IMR-90 (cell line): ENCODE data around the gene EYS. TPM values are rescaled to one million over a fixed set of nuclear protein-coding genes. Genes with fewer than 3 reads are reported as not detected.

Experiments used
- ATAC-seq: fragments of 200-7000 bp; cut with Tn5 transposase; 2 replicates; pipeline ENCODE4 v1.9.1; 2020; ENCODE audit warnings: low read depth, mild to moderate bottlenecking, moderate library complexity
- BruUV-seq: library from RNA; stranded (reverse); fragments of 400-500 nt; replicated peaks from 2 replicates; lab custom pipeline; 2021; lab: Mats Ljungman, UMichigan
- CTCF ChIA-PET: fragments of 300-600 bp; formaldehyde crosslinking; extraction: SDS; loops from one replicate; lab custom pipeline; 2021; ENCODE audit warnings: antibody characterized with exemption; lab: Yijun Ruan, JAX
- POLR2A ChIA-PET: fragments of 300-600 bp; sonication (Branson Sonifier 250); formaldehyde crosslinking; loops from one replicate; lab custom pipeline; 2022; ENCODE audit warnings: antibody characterized with exemption; ENCODE audit not compliant: unreplicated experiment; lab: Charles Lee
- DNase-seq: peaks from one replicate; pipeline ENCODE4 v3.0.0; 2013
- H2AFZ ChIP-seq: replicated peaks from 2 replicates; pipeline ENCODE3; 2013; ENCODE audit warnings: low read length, mild to moderate bottlenecking; ENCODE audit not compliant: poor library complexity
- H2AK5ac ChIP-seq: 2 replicates; pipeline ENCODE4 v1.6.1; 2013; ENCODE audit warnings: low read depth, low read length, inconsistent platforms
- H2AK9ac ChIP-seq: replicated peaks from 2 replicates; pipeline ENCODE3; 2013; ENCODE audit warnings: mild to moderate bottlenecking, low read depth, low read length, moderate library complexity; ENCODE audit not compliant: poor library complexity
- H2BK120ac ChIP-seq: 2 replicates; pipeline ENCODE4 v1.6.1; 2013; ENCODE audit warnings: low read depth, low read length, inconsistent platforms
- H2BK15ac ChIP-seq: 3 replicates; pipeline ENCODE4 v1.6.1; 2013; ENCODE audit warnings: low read depth, low read length, inconsistent platforms
- H2BK20ac ChIP-seq: 2 replicates; pipeline ENCODE4 v1.6.1; 2013; ENCODE audit warnings: low read depth, mild to moderate bottlenecking, inconsistent platforms, low read length, moderate library complexity
- H2BK5ac ChIP-seq: 2 replicates; pipeline ENCODE4 v1.6.1; 2013; ENCODE audit warnings: mild to moderate bottlenecking, low read depth, low read length, inconsistent platforms; ENCODE audit not compliant: poor library complexity, severe bottlenecking
- H3K14ac ChIP-seq: replicated peaks from 2 replicates; pipeline ENCODE4 v1.6.1; 2013; ENCODE audit warnings: low read depth, low read length, inconsistent platforms
- H3K18ac ChIP-seq: 2 replicates; pipeline ENCODE4 v1.6.1; 2013; ENCODE audit warnings: low read depth, low read length, control low read depth
- H3K23ac ChIP-seq: 2 replicates; pipeline ENCODE4 v1.6.1; 2013; ENCODE audit warnings: low read depth, low read length, inconsistent platforms
- H3K27ac ChIP-seq: 2 replicates; pipeline ENCODE4 v1.5.1; 2013; ENCODE audit warnings: mild to moderate bottlenecking, control low read depth, low read length; ENCODE audit not compliant: insufficient read depth
- H3K27me3 ChIP-seq: 2 replicates; pipeline ENCODE4 v1.6.1; 2013; ENCODE audit warnings: low read length; ENCODE audit not compliant: control insufficient read depth, insufficient read depth
- H3K36me3 ChIP-seq: 2 replicates; pipeline ENCODE4 v1.6.1; 2013; ENCODE audit warnings: low read length, mixed read lengths; ENCODE audit not compliant: control insufficient read depth, insufficient read depth
- H3K4ac ChIP-seq: 2 replicates; pipeline ENCODE4 v1.6.1; 2013; ENCODE audit warnings: low read depth, low read length, inconsistent platforms
- H3K4me1 ChIP-seq: 2 replicates; pipeline ENCODE4 v1.6.1; 2013; ENCODE audit warnings: low read length, mixed read lengths; ENCODE audit not compliant: control insufficient read depth, insufficient read depth
- H3K4me2 ChIP-seq: 2 replicates; pipeline ENCODE4 v1.6.1; 2013; ENCODE audit warnings: low read depth, mild to moderate bottlenecking, control low read depth, low read length, moderate library complexity
- H3K4me3 ChIP-seq: 2 replicates; pipeline ENCODE4 v1.5.1; 2013; ENCODE audit warnings: low read depth, mild to moderate bottlenecking, control low read depth, low read length, moderate library complexity; ENCODE audit not compliant: insufficient read depth
- H3K56ac ChIP-seq: 2 replicates; pipeline ENCODE4 v1.6.1; 2013; ENCODE audit warnings: low read length, inconsistent platforms; ENCODE audit not compliant: insufficient read depth; ENCODE audit errors: extremely low read depth
- H3K79me1 ChIP-seq, 2 experiments: 2 replicates each; pipeline ENCODE4 v1.6.1; 2013; ENCODE audit warnings: low read length in 2 of 2, inconsistent platforms in 1 of 2, low read depth in 1 of 2
- H3K9ac ChIP-seq: 2 replicates; pipeline ENCODE4 v1.6.1; 2013; ENCODE audit warnings: low read depth, low read length, control low read depth
- H3K9me1 ChIP-seq: 2 replicates; pipeline ENCODE4 v1.6.1; 2013; ENCODE audit warnings: low read length, inconsistent platforms; ENCODE audit not compliant: insufficient read depth
- H3K9me3 ChIP-seq: 2 replicates; pipeline ENCODE4 v1.6.1; 2013; ENCODE audit warnings: low read length; ENCODE audit not compliant: control insufficient read depth, insufficient read depth
- H4K20me1 ChIP-seq: 2 replicates; pipeline ENCODE4 v1.6.1; 2013; ENCODE audit warnings: low read length, inconsistent platforms; ENCODE audit not compliant: insufficient read depth
- H4K5ac ChIP-seq: 2 replicates; pipeline ENCODE4 v1.6.1; 2013; ENCODE audit warnings: mild to moderate bottlenecking, low read depth, low read length, control low read depth
- H4K8ac ChIP-seq, 2 experiments: 2 replicates each; pipeline ENCODE4 v1.6.1; 2013; ENCODE audit warnings: low read depth in 2 of 2, low read length in 2 of 2, control low read depth in 1 of 2, inconsistent platforms in 1 of 2
- H4K91ac ChIP-seq: 2 replicates; pipeline ENCODE4 v1.6.1; 2013; ENCODE audit warnings: low read depth, low read length, inconsistent platforms; ENCODE audit not compliant: insufficient read depth
- BHLHE40 ChIP-seq: fragments of 150-350 bp; IDR thresholded peaks from 2 replicates; pipeline ENCODE4 v1.6.1; 2016; ENCODE audit warnings: mild to moderate bottlenecking, low read depth, low read length
- CEBPB ChIP-seq: IDR thresholded peaks from 2 replicates; pipeline ENCODE4 v1.6.1; 2012; ENCODE audit warnings: low read depth, low read length, improper control_type of control experiment
- CHD1 ChIP-seq: IDR thresholded peaks from 2 replicates; pipeline ENCODE4 v1.6.1; 2012; ENCODE audit warnings: low read depth, low read length, improper control_type of control experiment
- CTCF ChIP-seq: conservative IDR thresholded peaks from 2 replicates; pipeline ENCODE4 v1.5.1; 2012; ENCODE audit warnings: mild to moderate bottlenecking, low read depth, low read length, improper control_type of control experiment
- FOS ChIP-seq: fragments of 150-350 bp; IDR thresholded peaks from 2 replicates; pipeline ENCODE4 v1.6.1; 2016; ENCODE audit warnings: low read depth, low read length
- MAFK ChIP-seq: IDR thresholded peaks from 2 replicates; pipeline ENCODE4 v1.6.1; 2012; ENCODE audit warnings: low read depth, low read length, improper control_type of control experiment
- MAZ ChIP-seq: IDR thresholded peaks from 2 replicates; pipeline ENCODE4 v1.6.1; 2012; ENCODE audit warnings: low read depth, mild to moderate bottlenecking, low read length, improper control_type of control experiment, moderate library complexity, borderline replicate concordance
- MXI1 ChIP-seq: IDR thresholded peaks from 2 replicates; pipeline ENCODE4 v1.6.1; 2012; ENCODE audit warnings: low read depth, mild to moderate bottlenecking, low read length, moderate library complexity, borderline replicate concordance
- NFE2L2 ChIP-seq: fragments of 150-350 bp; IDR thresholded peaks from 2 replicates; pipeline ENCODE4 v1.6.1; 2016; ENCODE audit warnings: low read depth, mild to moderate bottlenecking, low read length
- POLR2A ChIP-seq: IDR thresholded peaks from 2 replicates; pipeline ENCODE4 v1.6.1; 2012; ENCODE audit warnings: mild to moderate bottlenecking, low read depth, low read length
- RAD21 ChIP-seq: IDR thresholded peaks from 2 replicates; pipeline ENCODE4 v1.6.1; 2012; ENCODE audit warnings: low read length, improper control_type of control experiment
- RCOR1 ChIP-seq: IDR thresholded peaks from 2 replicates; pipeline ENCODE4 v1.6.1; 2012; ENCODE audit warnings: mild to moderate bottlenecking, low read length, improper control_type of control experiment; ENCODE audit not compliant: insufficient replicate concordance
- RFX5 ChIP-seq: IDR thresholded peaks from 2 replicates; pipeline ENCODE4 v1.8.0; 2012; ENCODE audit warnings: low read depth, mild to moderate bottlenecking, low read length, moderate library complexity
- SMC3 ChIP-seq: fragments of 150-350 bp; IDR thresholded peaks from 2 replicates; pipeline ENCODE4 v1.6.1; 2016; ENCODE audit warnings: low read depth, mild to moderate bottlenecking, antibody characterized with exemption, low read length, moderate library complexity
- WGBS, 2 experiments: methylation state at CpG; one replicate each; pipeline versions ENCODE4 v1.1.5 to v1.1.7; 2013; ENCODE audit warnings: missing lambda C conversion rate in 2 of 2; ENCODE audit not compliant: insufficient read length in 1 of 2; ENCODE audit errors: extremely low coverage in 2 of 2; 5-methylcytosine and 5-hydroxymethylcytosine counted together
- dilution Hi-C: fragments of 300-500 bp; cut with HindIII; formaldehyde crosslinking; loops from one replicate; pipeline ENCODE4 v1.14.3; 2018; ENCODE audit warnings: low sequenced_read_pairs; ENCODE audit not compliant: unreplicated experiment
- in situ Hi-C: fragments of 300-500 bp; cut with MboI; formaldehyde crosslinking; loops from 3 replicates; pipeline ENCODE4 v1.14.3; 2019; ENCODE audit warnings: low sequenced_read_pairs, inconsistent platforms, mixed read lengths
- intact Hi-C: fragments of 100-400 bp; cut with micrococcal nuclease; formaldehyde crosslinking; loops from 2 replicates; pipeline ENCODE4 v1.10.0; 2022
- polyA plus RNA-seq, 3 experiments: library from polyadenylated mRNA; depleted of rRNA; stranded (reverse); fragments of >200 nt; gene quantifications; 2 replicates each; pipeline ENCODE4 v1.2.3, GENCODE V29; 2012; ENCODE audit warnings: low replicate concordance in 1 of 3
- total RNA-seq: library from RNA; depleted of rRNA; stranded (reverse); fragments of >200 nt; gene quantifications from 2 replicates; pipeline ENCODE4 v1.2.3, GENCODE V29; 2012
- TF ChIP-seq, protein P1 (sequence below): fragments of 150-350 bp; IDR thresholded peaks from 2 replicates; pipeline ENCODE4 v1.6.1; 2016; ENCODE audit warnings: low read depth, mild to moderate bottlenecking, low read length, moderate library complexity, borderline replicate concordance
- TF ChIP-seq, protein P2 (sequence below): fragments of 150-350 bp; IDR thresholded peaks from 2 replicates; pipeline ENCODE4 v1.6.1; 2017; ENCODE audit warnings: mild to moderate bottlenecking, antibody characterized with exemption, low read length, low read depth

The EYS gene
- total and polyA plus RNA-seq, 2 of the 4 experiments (the other 2 are of a cell fraction) = under 0.01 TPM; not detected in 1

GRCh38 chr6:63928613-63929012, 1778.4 kb downstream of the EYS start:
- Histone ChIP-seq H3K18ac (no peak overlapping the region), H4K20me1 (no peaks in the 10 kb centered on the region), H3K9me1 (no peaks in the 10 kb centered on the region), H3K56ac (no peak overlapping the region), H4K5ac (no peak overlapping the region), H2AK5ac (no peak overlapping the region), H2BK5ac (no peak overlapping the region), H3K9ac (no peak overlapping the region), H3K4me1 (no peaks in the 10 kb centered on the region), H3K4me2 (no peak overlapping the region), H2AK9ac (no peak overlapping the region), H3K14ac (no peak overlapping the region), H3K4me3 (no peak overlapping the region), H3K27ac (no peak overlapping the region), H3K27me3 (no peaks in the 10 kb centered on the region), H2BK20ac (no peak overlapping the region), H4K8ac (no peak overlapping the region), H3K36me3 (no peaks in the 10 kb centered on the region), H3K9me3 (no peaks in the 10 kb centered on the region), H3K4ac (no peak overlapping the region), H2BK15ac (no peak overlapping the region), H3K79me1 (no peaks in the 10 kb centered on the region), H4K91ac (no peak overlapping the region), H2AFZ (no peak overlapping the region), H3K23ac (no peak overlapping the region), H2BK120ac (no peak overlapping the region)
- DNase-seq (no peak), ATAC-seq (no peak)
- dilution Hi-C loops (no loop called here), intact Hi-C loops (no loop called here), in situ Hi-C loops (loop anchor here (10.0 kb wide), 1 partner anchor 406 kb away; no protein-coding TSS in a partner anchor)
- no TSS peak for BruUV-seq
- POLR2A ChIA-PET = no interaction called here
- TF ChIP-seq, protein P1, sequence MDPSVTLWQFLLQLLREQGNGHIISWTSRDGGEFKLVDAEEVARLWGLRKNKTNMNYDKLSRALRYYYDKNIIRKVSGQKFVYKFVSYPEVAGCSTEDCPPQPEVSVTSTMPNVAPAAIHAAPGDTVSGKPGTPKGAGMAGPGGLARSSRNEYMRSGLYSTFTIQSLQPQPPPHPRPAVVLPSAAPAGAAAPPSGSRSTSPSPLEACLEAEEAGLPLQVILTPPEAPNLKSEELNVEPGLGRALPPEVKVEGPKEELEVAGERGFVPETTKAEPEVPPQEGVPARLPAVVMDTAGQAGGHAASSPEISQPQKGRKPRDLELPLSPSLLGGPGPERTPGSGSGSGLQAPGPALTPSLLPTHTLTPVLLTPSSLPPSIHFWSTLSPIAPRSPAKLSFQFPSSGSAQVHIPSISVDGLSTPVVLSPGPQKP = no peak
- TF ChIP-seq POLR2A (no peak), BHLHE40 (no peak), RCOR1 (no peak), FOS (no peak), MAFK (no peak), MAZ (no peak), RFX5 (no peak), NFE2L2 (no peak), SMC3 (no peak), RAD21 (no peak), CHD1 (no peak), CEBPB (no peak), CTCF (no peak), MXI1 (no peak)
- TF ChIP-seq, protein P2, sequence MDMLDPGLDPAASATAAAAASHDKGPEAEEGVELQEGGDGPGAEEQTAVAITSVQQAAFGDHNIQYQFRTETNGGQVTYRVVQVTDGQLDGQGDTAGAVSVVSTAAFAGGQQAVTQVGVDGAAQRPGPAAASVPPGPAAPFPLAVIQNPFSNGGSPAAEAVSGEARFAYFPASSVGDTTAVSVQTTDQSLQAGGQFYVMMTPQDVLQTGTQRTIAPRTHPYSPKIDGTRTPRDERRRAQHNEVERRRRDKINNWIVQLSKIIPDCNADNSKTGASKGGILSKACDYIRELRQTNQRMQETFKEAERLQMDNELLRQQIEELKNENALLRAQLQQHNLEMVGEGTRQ = no peak
- no CpG with 5 or more reads among the region's 3 CpGs for WGBS, 2 experiments
- CTCF ChIA-PET = no interaction called here
